IPS-NIHi7 (cell line): ENCODE results near the gene EFNA1.
A peak's percentile ranks its signal among the peaks of the same experiment; 100 is the strongest.
"Not testable (repeated sequence)": the region's sequence is repeated elsewhere in the genome, so short reads cannot be mapped to it uniquely, and the experiment has no call there.

Source experiments
- DNase-seq: peaks from one replicate; pipeline ENCODE4 v3.0.0; 2012; ENCODE audit warnings: mixed read lengths; ENCODE audit errors: extremely low spot score

Gene EFNA1

GRCh38 chr1:155092641-155093040 lies 35.0 kb upstream of the EFNA1 start:
- no peak for DNase-seq

GRCh38 chr1:155093911-155094621 lies 33.6 kb upstream of the EFNA1 start:
- DNase-seq: peak; percentile 56

- DNase-seq: no peak
These were observed 33.1 kb upstream of the EFNA1 start for GRCh38 chr1:155094622-155094948.

GRCh38 chr1:155099331-155099730 lies 28.3 kb upstream of the EFNA1 start:
- DNase-seq: no peak

- DNase-seq: no peak
These were observed 24.4 kb upstream of the EFNA1 start for GRCh38 chr1:155103325-155103724.

GRCh38 chr1:155104605-155105534 lies 22.8 kb upstream of the EFNA1 start:
- DNase-seq: no peak

- no peak for DNase-seq
These were observed 22.1 kb upstream of the EFNA1 start for GRCh38 chr1:155105604-155106011.

- no peak for DNase-seq
These were observed 20.8 kb upstream of the EFNA1 start for GRCh38 chr1:155106862-155107261.

GRCh38 chr1:155107309-155108264 lies 20.1 kb upstream of the EFNA1 start:
- DNase-seq: no peak

- DNase-seq: no peak
These were observed 19.4 kb upstream of the EFNA1 start for GRCh38 chr1:155108296-155108695.

- no peak for DNase-seq
These were observed 17.3 kb upstream of the EFNA1 start for GRCh38 chr1:155110381-155110780.

GRCh38 chr1:155110826-155111225 lies 16.9 kb upstream of the EFNA1 start:
- no peak for DNase-seq

- no peak for DNase-seq
These were observed 14.2 kb upstream of the EFNA1 start for GRCh38 chr1:155113450-155113980.

GRCh38 chr1:155116113-155116764 lies 11.4 kb upstream of the EFNA1 start:
- no peak for DNase-seq

GRCh38 chr1:155117610-155118009 lies 10.1 kb upstream of the EFNA1 start:
- DNase-seq: no peak

- not testable (repeated sequence) for DNase-seq
These were observed 9.6 kb upstream of the EFNA1 start for GRCh38 chr1:155118090-155118489.

GRCh38 chr1:155120253-155120652 lies 7.4 kb upstream of the EFNA1 start:
- no peak for DNase-seq

- no peak for DNase-seq
These were observed 6.4 kb upstream of the EFNA1 start for GRCh38 chr1:155121249-155121648.

- DNase-seq: no peak
These were observed 5.4 kb upstream of the EFNA1 start for GRCh38 chr1:155122308-155122707.

- no peak for DNase-seq
These were observed 3.9 kb upstream of the EFNA1 start for GRCh38 chr1:155123801-155124200.
